Panc1 (cell line): Measurements from ENCODE around the gene ANKRD65.

Experiments
- POLR2AphosphoS5 ChIP-seq: IDR thresholded peaks from 2 replicates; pipeline ENCODE4 v1.6.1; 2012; ENCODE audit warnings: mild to moderate bottlenecking, low read depth, low read length, moderate library complexity
- SIN3A ChIP-seq: IDR thresholded peaks from 2 replicates; pipeline ENCODE4 v1.6.1; 2012; ENCODE audit warnings: low read depth, mild to moderate bottlenecking, low read length, moderate library complexity, borderline replicate concordance; ENCODE audit not compliant: insufficient read depth
- TCF7L2 ChIP-seq: IDR thresholded peaks from 2 replicates; pipeline ENCODE4 v1.6.1; 2011; ENCODE audit warnings: mild to moderate bottlenecking, low read depth, low read length, inconsistent platforms
- TF ChIP-seq, protein P1 (sequence below): fragments of 450-650 bp; IDR thresholded peaks from 2 replicates; pipeline ENCODE4 v1.5.1; 2017; ENCODE audit warnings: mild to moderate bottlenecking
- TF ChIP-seq, protein P2 (sequence below), 2 experiments: IDR thresholded peaks; 2 replicates each; pipeline ENCODE4 v1.6.1; 2011 to 2012; ENCODE audit warnings: low read depth in 2 of 2, control low read depth in 1 of 2, low read length in 1 of 2, mild to moderate bottlenecking in 1 of 2, moderate library complexity in 1 of 2; ENCODE audit not compliant: insufficient read depth in 1 of 2

DNA sequence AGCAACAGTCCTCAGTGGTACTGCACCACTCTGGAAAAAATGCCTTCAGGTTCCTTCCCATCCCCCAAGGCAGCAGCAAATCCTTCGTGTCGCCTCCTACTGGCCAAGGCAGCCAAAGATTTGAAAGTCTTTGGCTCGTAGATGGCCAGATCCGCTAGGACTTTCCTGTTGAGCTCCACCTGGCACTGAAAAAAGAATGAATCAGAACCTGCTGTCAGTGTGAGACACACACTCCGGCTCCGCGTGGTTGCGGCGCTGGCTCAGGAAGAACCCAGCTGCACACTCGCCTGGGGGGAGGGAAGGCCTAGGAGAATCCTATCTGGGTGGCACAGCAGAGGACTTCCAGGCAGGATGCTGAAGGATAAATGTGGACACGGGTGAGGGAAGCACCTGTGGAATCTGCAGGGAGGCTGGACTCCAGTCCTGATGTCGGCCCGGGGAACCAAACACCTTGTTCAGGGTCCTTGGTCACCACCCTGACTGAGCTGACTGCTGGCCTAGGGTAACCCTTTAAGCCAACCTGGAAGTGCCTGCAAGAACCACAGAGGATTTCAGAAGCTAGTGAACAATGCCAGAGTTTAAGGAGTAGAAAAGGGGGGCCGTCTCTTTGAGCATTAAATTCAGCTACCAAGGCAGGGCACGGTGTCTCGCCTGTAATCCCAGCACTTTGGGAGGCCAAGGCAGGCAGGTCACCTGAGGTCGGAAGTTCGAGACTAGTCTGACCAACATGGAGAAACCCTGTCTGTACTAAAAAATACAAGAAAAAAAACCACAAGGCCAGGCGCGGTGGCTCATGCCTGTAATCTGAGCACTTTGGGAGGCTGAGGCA is 18.8 kb downstream of the ANKRD65 start:
- TF ChIP-seq, protein P1, sequence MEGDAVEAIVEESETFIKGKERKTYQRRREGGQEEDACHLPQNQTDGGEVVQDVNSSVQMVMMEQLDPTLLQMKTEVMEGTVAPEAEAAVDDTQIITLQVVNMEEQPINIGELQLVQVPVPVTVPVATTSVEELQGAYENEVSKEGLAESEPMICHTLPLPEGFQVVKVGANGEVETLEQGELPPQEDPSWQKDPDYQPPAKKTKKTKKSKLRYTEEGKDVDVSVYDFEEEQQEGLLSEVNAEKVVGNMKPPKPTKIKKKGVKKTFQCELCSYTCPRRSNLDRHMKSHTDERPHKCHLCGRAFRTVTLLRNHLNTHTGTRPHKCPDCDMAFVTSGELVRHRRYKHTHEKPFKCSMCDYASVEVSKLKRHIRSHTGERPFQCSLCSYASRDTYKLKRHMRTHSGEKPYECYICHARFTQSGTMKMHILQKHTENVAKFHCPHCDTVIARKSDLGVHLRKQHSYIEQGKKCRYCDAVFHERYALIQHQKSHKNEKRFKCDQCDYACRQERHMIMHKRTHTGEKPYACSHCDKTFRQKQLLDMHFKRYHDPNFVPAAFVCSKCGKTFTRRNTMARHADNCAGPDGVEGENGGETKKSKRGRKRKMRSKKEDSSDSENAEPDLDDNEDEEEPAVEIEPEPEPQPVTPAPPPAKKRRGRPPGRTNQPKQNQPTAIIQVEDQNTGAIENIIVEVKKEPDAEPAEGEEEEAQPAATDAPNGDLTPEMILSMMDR, result peak; percentile 92
- TF ChIP-seq TCF7L2 (no peak), POLR2AphosphoS5 (no peak), SIN3A (0 out of 2 replicates have a peak, but pooled peaks have one; percentile 19)
- TF ChIP-seq, protein P2, sequence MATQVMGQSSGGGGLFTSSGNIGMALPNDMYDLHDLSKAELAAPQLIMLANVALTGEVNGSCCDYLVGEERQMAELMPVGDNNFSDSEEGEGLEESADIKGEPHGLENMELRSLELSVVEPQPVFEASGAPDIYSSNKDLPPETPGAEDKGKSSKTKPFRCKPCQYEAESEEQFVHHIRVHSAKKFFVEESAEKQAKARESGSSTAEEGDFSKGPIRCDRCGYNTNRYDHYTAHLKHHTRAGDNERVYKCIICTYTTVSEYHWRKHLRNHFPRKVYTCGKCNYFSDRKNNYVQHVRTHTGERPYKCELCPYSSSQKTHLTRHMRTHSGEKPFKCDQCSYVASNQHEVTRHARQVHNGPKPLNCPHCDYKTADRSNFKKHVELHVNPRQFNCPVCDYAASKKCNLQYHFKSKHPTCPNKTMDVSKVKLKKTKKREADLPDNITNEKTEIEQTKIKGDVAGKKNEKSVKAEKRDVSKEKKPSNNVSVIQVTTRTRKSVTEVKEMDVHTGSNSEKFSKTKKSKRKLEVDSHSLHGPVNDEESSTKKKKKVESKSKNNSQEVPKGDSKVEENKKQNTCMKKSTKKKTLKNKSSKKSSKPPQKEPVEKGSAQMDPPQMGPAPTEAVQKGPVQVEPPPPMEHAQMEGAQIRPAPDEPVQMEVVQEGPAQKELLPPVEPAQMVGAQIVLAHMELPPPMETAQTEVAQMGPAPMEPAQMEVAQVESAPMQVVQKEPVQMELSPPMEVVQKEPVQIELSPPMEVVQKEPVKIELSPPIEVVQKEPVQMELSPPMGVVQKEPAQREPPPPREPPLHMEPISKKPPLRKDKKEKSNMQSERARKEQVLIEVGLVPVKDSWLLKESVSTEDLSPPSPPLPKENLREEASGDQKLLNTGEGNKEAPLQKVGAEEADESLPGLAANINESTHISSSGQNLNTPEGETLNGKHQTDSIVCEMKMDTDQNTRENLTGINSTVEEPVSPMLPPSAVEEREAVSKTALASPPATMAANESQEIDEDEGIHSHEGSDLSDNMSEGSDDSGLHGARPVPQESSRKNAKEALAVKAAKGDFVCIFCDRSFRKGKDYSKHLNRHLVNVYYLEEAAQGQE (IDR thresholded peaks at IDR 0.05; ENCODE audit: insufficient read depth in 1 of 2, low read depth in 2 of 2, low read length in 1 of 2), result no peak
